H1 (cell line): ENCODE results near the gene ZNF398. TPM values are rescaled to one million over a fixed set of nuclear protein-coding genes. Genes with fewer than 3 reads are reported as not detected.

Experiments
- CTCF ChIA-PET: fragments of 300-600 bp; sonication (Branson Sonifier 250); formaldehyde crosslinking; loops from one replicate; lab custom pipeline; 2021; ENCODE audit not compliant: partially characterized antibody; lab: Charles Lee
- POLR2A ChIA-PET: fragments of 300-600 bp; sonication (Branson Sonifier 250); formaldehyde crosslinking; loops from one replicate; lab custom pipeline; 2021; ENCODE audit warnings: inconsistent platforms; ENCODE audit not compliant: partially characterized antibody; lab: Charles Lee
- DNase-seq, 2 experiments: peaks; one replicate each; pipeline versions ENCODE4 v3.0.0 to v3.0.0-alpha.2; 2010 to 2022; ENCODE audit warnings: low spot score in 2 of 2, low read depth in 1 of 2, mixed read lengths in 1 of 2
- FAIRE-seq: peaks from 2 replicates; lab custom pipeline; 2011; peaks lifted over from hg19 to GRCh38; lab: Jason Lieb, UNC
- H2AFZ ChIP-seq: 2 replicates; pipeline ENCODE4 v1.8.1; 2012; ENCODE audit warnings: low read length, inconsistent platforms
- H2AK5ac ChIP-seq: 2 replicates; pipeline ENCODE4 v1.6.1; 2013; ENCODE audit warnings: low read depth, low read length
- H2BK120ac ChIP-seq: replicated peaks from 2 replicates; pipeline ENCODE3; 2013; ENCODE audit warnings: low read depth, low read length, inconsistent platforms
- H2BK12ac ChIP-seq: 2 replicates; pipeline ENCODE4 v1.6.1; 2013; ENCODE audit warnings: low read depth, low read length
- H2BK15ac ChIP-seq: 2 replicates; pipeline ENCODE4 v1.6.1; 2013; ENCODE audit warnings: low read length
- H2BK20ac ChIP-seq: 2 replicates; pipeline ENCODE4 v1.6.1; 2013; ENCODE audit warnings: low read length
- H2BK5ac ChIP-seq: 2 replicates; pipeline ENCODE4 v1.6.1; 2013; ENCODE audit warnings: low read depth, low read length
- H3K14ac ChIP-seq: 2 replicates; pipeline ENCODE4 v1.6.1; 2013; ENCODE audit warnings: inconsistent platforms; ENCODE audit not compliant: insufficient read length
- H3K18ac ChIP-seq: 2 replicates; pipeline ENCODE4 v1.6.1; 2013; ENCODE audit warnings: low read length; ENCODE audit errors: extremely low read depth
- H3K23ac ChIP-seq: 2 replicates; pipeline ENCODE4 v1.6.1; 2013; ENCODE audit warnings: inconsistent platforms; ENCODE audit not compliant: insufficient read length
- H3K23me2 ChIP-seq: 2 replicates; pipeline ENCODE4 v1.6.1; 2013; ENCODE audit warnings: low read depth, low read length
- H3K27ac ChIP-seq: 2 replicates; pipeline ENCODE4 v1.6.1; 2011; ENCODE audit warnings: low read depth, low read length, inconsistent platforms
- H3K27me3 ChIP-seq, 4 experiments: replicated peaks in 1 of 4; 1 replicate in 1 of 4; 2 replicates in 3 of 4; pipeline versions ENCODE4 v1.6.1 to v1.8.1; 2011 to 2013; ENCODE audit warnings: low read length in 3 of 4, mild to moderate bottlenecking in 3 of 4, inconsistent platforms in 2 of 4, mixed read lengths in 2 of 4, moderate library complexity in 1 of 4; ENCODE audit not compliant: control insufficient read depth in 3 of 4, insufficient read depth in 3 of 4; ENCODE audit errors: extremely low read depth in 1 of 4
- H3K36me3 ChIP-seq, 4 experiments: 2 replicates each; pipeline versions ENCODE4 v1.6.1 to v1.8.1; 2011 to 2013; ENCODE audit warnings: mild to moderate bottlenecking in 4 of 4, low read length in 3 of 4, moderate library complexity in 2 of 4, control low read depth in 1 of 4, inconsistent platforms in 1 of 4; ENCODE audit not compliant: insufficient read depth in 4 of 4, control insufficient read depth in 2 of 4
- H3K4ac ChIP-seq: replicated peaks from 2 replicates; pipeline ENCODE3; 2013; ENCODE audit warnings: low read length, low read depth, mixed read lengths, inconsistent platforms; ENCODE audit not compliant: insufficient read length
- H3K4me1 ChIP-seq, 4 experiments: replicated peaks in 1 of 4; 1 replicate in 1 of 4; 2 replicates in 3 of 4; pipeline versions ENCODE4 v1.6.1 to v1.8.1; 2011 to 2013; ENCODE audit warnings: low read length in 3 of 4, inconsistent platforms in 2 of 4, mixed read lengths in 1 of 4; ENCODE audit not compliant: insufficient read depth in 4 of 4, control insufficient read depth in 3 of 4
- H3K4me2 ChIP-seq, 2 experiments: 2 replicates each; pipeline versions ENCODE4 v1.6.1 to v1.8.1; 2011 to 2013; ENCODE audit warnings: low read depth in 2 of 2, low read length in 2 of 2, control low read depth in 1 of 2, inconsistent platforms in 1 of 2, mild to moderate bottlenecking in 1 of 2; ENCODE audit not compliant: insufficient read depth in 1 of 2
- H3K4me3 ChIP-seq, 4 experiments: fragments of 200-600, 300-600 bp in 1 of 4; sonication (generic), shearing (Covaris generic), sonication (Bioruptor Twin) in 1 of 4; 2 replicates each; pipeline versions ENCODE4 v1.5.1 to v1.8.1; 2011 to 2016; ENCODE audit warnings: low read length in 4 of 4, low read depth in 3 of 4, control low read depth in 2 of 4, inconsistent platforms in 2 of 4, mild to moderate bottlenecking in 2 of 4, mixed read lengths in 1 of 4, moderate library complexity in 1 of 4; ENCODE audit not compliant: insufficient read depth in 2 of 4; ENCODE audit errors: extremely low read depth in 1 of 4
- H3K56ac ChIP-seq: replicated peaks from 2 replicates; pipeline ENCODE3; 2013; ENCODE audit warnings: low read depth, mild to moderate bottlenecking, mixed read lengths, low read length, inconsistent platforms; ENCODE audit not compliant: insufficient read length
- H3K79me1 ChIP-seq: 2 replicates; pipeline ENCODE4 v1.6.1; 2013; ENCODE audit warnings: low read depth, low read length, control low read depth
- H3K79me2 ChIP-seq, 2 experiments: 2 replicates each; pipeline versions ENCODE4 v1.6.1 to v1.8.1; 2012 to 2013; ENCODE audit warnings: low read length in 2 of 2, mild to moderate bottlenecking in 2 of 2, inconsistent platforms in 1 of 2; ENCODE audit not compliant: insufficient read depth in 2 of 2, control insufficient read depth in 1 of 2
- H3K9ac ChIP-seq, 4 experiments: replicated peaks in 1 of 4; 1 replicate in 1 of 4; 2 replicates in 3 of 4; pipeline versions ENCODE4 v1.6.1 to v1.8.1; 2011 to 2013; ENCODE audit warnings: low read depth in 3 of 4, low read length in 3 of 4, control low read depth in 2 of 4, mild to moderate bottlenecking in 2 of 4, moderate library complexity in 2 of 4, inconsistent platforms in 1 of 4; ENCODE audit errors: extremely low read depth in 1 of 4
- H3K9me3 ChIP-seq, 2 experiments: 2 replicates each; pipeline versions ENCODE4 v1.6.1 to v1.8.1; 2012 to 2013; ENCODE audit warnings: mild to moderate bottlenecking in 2 of 2, moderate library complexity in 2 of 2, control low read depth in 1 of 2, inconsistent platforms in 1 of 2, low read depth in 1 of 2, low read length in 1 of 2, mixed read lengths in 1 of 2; ENCODE audit not compliant: insufficient read depth in 2 of 2
- H4K20me1 ChIP-seq, 2 experiments: replicated peaks in 1 of 2; 2 replicates each; pipeline versions ENCODE3 to v1.8.1; 2011 to 2013; ENCODE audit warnings: inconsistent platforms in 2 of 2, low read length in 2 of 2, mild to moderate bottlenecking in 1 of 2; ENCODE audit not compliant: insufficient read depth in 2 of 2, control insufficient read depth in 1 of 2
- H4K5ac ChIP-seq: 2 replicates; pipeline ENCODE4 v1.6.1; 2013; ENCODE audit warnings: low read length, low read depth, mixed read lengths, inconsistent platforms; ENCODE audit not compliant: insufficient read length
- H4K8ac ChIP-seq: 2 replicates; pipeline ENCODE4 v1.8.0; 2013; ENCODE audit warnings: mild to moderate bottlenecking, moderate library complexity, low read length, inconsistent platforms; ENCODE audit not compliant: insufficient read depth; ENCODE audit errors: extremely low read depth
- H4K91ac ChIP-seq: replicated peaks from 2 replicates; pipeline ENCODE3; 2013; ENCODE audit warnings: low read length, mixed read lengths, inconsistent platforms; ENCODE audit not compliant: insufficient read length
- ASH2L ChIP-seq: fragments of 200-600, 300-600 bp; sonication (generic); IDR thresholded peaks from one replicate; pipeline ENCODE4 v1.7.1; 2017; ENCODE audit warnings: low read length
- ATF2 ChIP-seq: IDR thresholded peaks from 2 replicates; pipeline ENCODE4 v1.6.1; 2012; ENCODE audit warnings: low read length, inconsistent platforms
- ATF3 ChIP-seq: IDR thresholded peaks from 2 replicates; pipeline ENCODE4 v1.6.1; 2011; ENCODE audit warnings: low read depth, mild to moderate bottlenecking, low read length; ENCODE audit not compliant: insufficient read depth
- MAX ChIP-seq: IDR thresholded peaks from 2 replicates; pipeline ENCODE4 v1.6.1; 2012; ENCODE audit warnings: inconsistent platforms
- POLR2A ChIP-seq, 2 experiments: IDR thresholded peaks; 1 replicate in 1 of 2; 2 replicates in 1 of 2; pipeline ENCODE4 v1.6.1; 2011; ENCODE audit warnings: low read depth in 2 of 2, low read length in 2 of 2, mild to moderate bottlenecking in 2 of 2; ENCODE audit errors: control extremely low read depth in 1 of 2
- TEAD4 ChIP-seq: IDR thresholded peaks from 2 replicates; pipeline ENCODE4 v1.6.1; 2012; ENCODE audit warnings: low read depth, low read length, inconsistent platforms, mixed read lengths
- WGBS, 2 experiments: shearing (Covaris generic) in 1 of 2; methylation state at CpG; one replicate each; pipeline versions ENCODE4 v1.1.6 to v1.1.7; 2013 to 2015; ENCODE audit warnings: low lambda C conversion rate in 2 of 2, mixed read lengths in 2 of 2, inconsistent platforms in 1 of 2, low coverage in 1 of 2, missing lambda C conversion rate in 1 of 2; ENCODE audit not compliant: insufficient replicate concordance in 2 of 2, insufficient coverage in 1 of 2, insufficient read length in 1 of 2; ENCODE audit errors: extremely low coverage in 1 of 2, missing lambda C conversion rate in 1 of 2; 5-methylcytosine and 5-hydroxymethylcytosine counted together
- polyA plus RNA-seq, 7 experiments: library from polyadenylated mRNA; depleted of rRNA in 3 of 7; stranded (reverse) in 5 of 7; unstranded in 2 of 7; fragments of >200 nt in 5 of 7; fragments of 200-250 nt in 2 of 7; gene quantifications; 1 replicate in 5 of 7; 2 replicates in 1 of 7; 4 replicates in 1 of 7; pipeline versions ENCODE4 v1.2.1 to v1.2.3, GENCODE V29; 2011 to 2013; ENCODE audit warnings: missing spikeins in 2 of 7, mixed read lengths in 2 of 7
- total RNA-seq: library from RNA; stranded (reverse); fragmentation: NEBNext Ultra II Directional; extraction: Animal tissue kit (Norgen Biotek cat#: 25700); gene quantifications from 2 replicates; pipeline ENCODE4 v1.2.1, GENCODE V29; 2021

The ZNF398 gene
- total and polyA plus RNA-seq, 2 of the 8 experiments (the other 6 are each of a cell fraction or from before 2014, with no cell fraction given) = 52.7 to 63.5 TPM

GRCh38 chr7:149172534-149172920 is 25.3 kb downstream of the ZNF398 start:
- Histone ChIP-seq H3K4ac (no peak overlapping the region), H4K20me1 (peaks cover 4 to 5% of the 10 kb centered on the region in 2 experiments), H3K36me3 (peaks cover 18 to 87% (median 62%) of the 10 kb centered on the region in 4 experiments), H3K9ac (no peak overlapping the region), H3K18ac (no peak overlapping the region), H4K91ac (no peak overlapping the region), H3K79me2 (peaks cover 0 to 9% of the 10 kb centered on the region in 2 experiments; a peak in 2 of 4 replicates), H3K9me3 (no peaks in the 10 kb centered on the region), H4K8ac (no peak overlapping the region), H3K4me2 (no peak overlapping the region), H3K14ac (no peak overlapping the region), H3K27ac (no peak overlapping the region), H2AFZ (no peak overlapping the region), H3K23ac (no peak overlapping the region), H2AK5ac (no peak overlapping the region), H3K27me3 (no peaks in the 10 kb centered on the region), H2BK12ac (no peak overlapping the region), H2BK5ac (no peak overlapping the region), H3K23me2 (no peaks in the 10 kb centered on the region), H2BK15ac (no peak overlapping the region), H3K56ac (no peak overlapping the region), H4K5ac (no peak overlapping the region), H3K4me1 (no peaks in the 10 kb centered on the region), H3K79me1 (no peaks in the 10 kb centered on the region), H2BK120ac (no peak overlapping the region), H3K4me3 (no peak overlapping the region), H2BK20ac (no peak overlapping the region)
- TF ChIP-seq TEAD4 (no peak), ASH2L (no peak), ATF3 (no peak), POLR2A (IDR thresholded peaks at IDR 0.05; ENCODE audit: control extremely low read depth in 1 of 2, low read depth in 2 of 2, low read length in 2 of 2) (no peak), MAX (no peak), ATF2 (no peak)
- WGBS, 2 experiments = 100% methylated on average over 1 of the region's 1 CpG; no CpG with 5 or more reads in 1 of the 2 experiments
- FAIRE-seq (no peak), DNase-seq (no peak)
- CTCF ChIA-PET = no interaction called here
- POLR2A ChIA-PET = interaction anchor here (1.4 to 1.8 kb wide), 2 partner anchors 15 to 36 kb away, joined by 4 to 5 read pairs; no protein-coding TSS in a partner anchor
